GM21825 (cell line): Measurements from ENCODE around the gene IGSF9.

Experiments used
- ATAC-seq: cut with Tn5 transposase; IDR thresholded peaks from one replicate; pipeline ENCODE4 v1.9.1; 2021; ENCODE audit warnings: mild to moderate bottlenecking, moderate library complexity; ENCODE audit not compliant: unreplicated experiment

IGSF9 gene

DNA sequence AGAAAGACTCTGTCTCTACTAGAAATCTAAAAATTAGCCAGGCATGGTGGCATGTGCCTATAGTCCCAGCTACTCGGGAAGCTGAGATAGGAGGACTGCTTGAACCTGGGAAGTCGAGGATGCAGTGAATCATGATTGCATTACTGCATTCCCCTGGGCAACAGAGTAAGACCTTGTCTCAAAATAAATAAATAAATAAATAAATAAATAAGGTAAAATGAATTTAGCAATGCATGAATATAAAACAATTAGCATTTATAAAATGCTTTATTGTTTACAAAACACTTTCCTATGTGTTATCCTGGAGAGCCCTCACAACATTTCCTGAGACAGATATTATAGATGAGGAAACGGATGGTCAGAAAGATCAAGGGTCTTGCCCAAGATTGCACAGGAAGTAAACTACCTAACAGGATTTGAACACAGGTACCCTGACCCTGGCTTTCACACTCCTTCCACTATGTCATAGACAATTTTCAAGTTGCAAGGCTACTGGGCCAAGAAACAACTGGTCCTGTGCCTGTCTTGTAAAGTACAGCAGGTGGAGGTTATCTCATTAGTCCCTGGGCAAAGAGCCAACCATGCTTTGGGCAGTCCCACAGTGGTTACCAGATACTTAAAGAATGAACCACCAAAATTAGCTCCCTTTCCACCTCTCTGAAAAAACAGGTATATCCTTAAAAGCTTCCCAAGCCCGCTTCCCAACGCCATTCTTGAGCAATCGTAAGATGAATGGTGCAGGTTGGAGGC is 67.5 kb downstream of the IGSF9 start:
- no peak for ATAC-seq
